Stimulated activated CD8-positive, alpha-beta memory T cell treated with anti-CD3 and anti-CD28 coated beads, Interleukin-2, amount 100 ng/mL, for 48 hours (primary cell): ENCODE results near the gene ADAMTS9.

ENCODE experiments used
- DNase-seq, 2 donors: peaks; one replicate each; pipeline ENCODE4 v3.0.0-alpha.2; 2020; ENCODE audit warnings: low read depth in 2 of 2

Gene ADAMTS9

GRCh38 chr3:64620020-64620419 is 67.8 kb downstream of the ADAMTS9 start:
- no peak for DNase-seq

GRCh38 chr3:64619216-64619615 is 68.6 kb downstream of the ADAMTS9 start:
- no peak for DNase-seq

- DNase-seq = no peak
Observed at GRCh38 chr3:64617610-64618009, 70.2 kb downstream of the ADAMTS9 start.

- no peak for DNase-seq
Observed at GRCh38 chr3:64616953-64617352, 70.8 kb downstream of the ADAMTS9 start.

GRCh38 chr3:64612916-64613526 is 74.8 kb downstream of the ADAMTS9 start:
- DNase-seq = no peak

GRCh38 chr3:64612082-64612860 is 75.5 kb downstream of the ADAMTS9 start:
- DNase-seq = no peak

- no peak for DNase-seq
Observed at GRCh38 chr3:64608741-64609140, 79.1 kb downstream of the ADAMTS9 start.

GRCh38 chr3:64607032-64607551 is 80.7 kb downstream of the ADAMTS9 start:
- no peak for DNase-seq

- DNase-seq = no peak
Observed at GRCh38 chr3:64604313-64604712, 83.5 kb downstream of the ADAMTS9 start.

GRCh38 chr3:64601824-64602223 is 86.0 kb downstream of the ADAMTS9 start:
- DNase-seq = no peak

- no peak for DNase-seq
Observed at GRCh38 chr3:64600246-64600950, 87.4 kb downstream of the ADAMTS9 start.

- DNase-seq = no peak
Observed at GRCh38 chr3:64599651-64600050, 88.1 kb downstream of the ADAMTS9 start.

GRCh38 chr3:64595253-64595694 is 92.5 kb downstream of the ADAMTS9 start:
- DNase-seq = no peak

- no peak for DNase-seq
Observed at GRCh38 chr3:64594134-64594533, 93.7 kb downstream of the ADAMTS9 start.

- DNase-seq = no peak
Observed at GRCh38 chr3:64593350-64593749, 94.5 kb downstream of the ADAMTS9 start.

- DNase-seq = no peak
Observed at GRCh38 chr3:64591615-64592014, 96.2 kb downstream of the ADAMTS9 start.

- no peak for DNase-seq
Observed at GRCh38 chr3:64588380-64588779, 99.4 kb downstream of the ADAMTS9 start.

GRCh38 chr3:64586952-64587351 is 100.8 kb downstream of the ADAMTS9 start:
- DNase-seq = no peak

GRCh38 chr3:64584179-64584578 is 103.6 kb downstream of the ADAMTS9 start:
- no peak for DNase-seq

GRCh38 chr3:64578797-64579196 is 109.0 kb downstream of the ADAMTS9 start:
- DNase-seq = no peak

- no peak for DNase-seq
Observed at GRCh38 chr3:64578062-64578770, 109.6 kb downstream of the ADAMTS9 start.

GRCh38 chr3:64576211-64576775 is 111.5 kb downstream of the ADAMTS9 start:
- DNase-seq = no peak
